GM12874 (cell line): ENCODE measurements around the gene PPIL4.

Source experiments
- TF ChIP-seq, protein P1 (sequence below): IDR thresholded peaks from 2 replicates; pipeline ENCODE4 v1.5.1; 2011; ENCODE audit warnings: low read depth, mild to moderate bottlenecking, control low read depth, low read length, moderate library complexity; ENCODE audit not compliant: insufficient read depth

Gene PPIL4

DNA sequence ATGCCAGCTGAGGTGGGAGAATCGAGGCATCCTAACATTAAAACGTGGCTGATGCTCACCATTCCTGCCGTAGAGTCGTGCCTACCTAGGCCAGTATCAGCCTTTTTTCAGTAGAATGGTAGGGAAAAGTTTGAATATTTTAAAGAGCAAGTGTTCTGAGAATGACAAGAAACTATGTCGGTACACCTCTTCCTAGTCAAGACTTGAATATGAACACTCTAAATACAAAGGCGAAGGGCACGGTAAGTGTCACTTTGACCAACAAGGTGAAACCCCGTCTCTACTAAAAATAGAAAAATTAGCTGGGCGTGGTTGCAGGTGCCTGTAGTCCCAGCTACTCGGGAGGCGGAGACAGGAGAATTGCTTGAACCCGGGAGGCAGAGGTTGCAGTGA is 21.3 kb upstream of the PPIL4 start:
- TF ChIP-seq, protein P1, sequence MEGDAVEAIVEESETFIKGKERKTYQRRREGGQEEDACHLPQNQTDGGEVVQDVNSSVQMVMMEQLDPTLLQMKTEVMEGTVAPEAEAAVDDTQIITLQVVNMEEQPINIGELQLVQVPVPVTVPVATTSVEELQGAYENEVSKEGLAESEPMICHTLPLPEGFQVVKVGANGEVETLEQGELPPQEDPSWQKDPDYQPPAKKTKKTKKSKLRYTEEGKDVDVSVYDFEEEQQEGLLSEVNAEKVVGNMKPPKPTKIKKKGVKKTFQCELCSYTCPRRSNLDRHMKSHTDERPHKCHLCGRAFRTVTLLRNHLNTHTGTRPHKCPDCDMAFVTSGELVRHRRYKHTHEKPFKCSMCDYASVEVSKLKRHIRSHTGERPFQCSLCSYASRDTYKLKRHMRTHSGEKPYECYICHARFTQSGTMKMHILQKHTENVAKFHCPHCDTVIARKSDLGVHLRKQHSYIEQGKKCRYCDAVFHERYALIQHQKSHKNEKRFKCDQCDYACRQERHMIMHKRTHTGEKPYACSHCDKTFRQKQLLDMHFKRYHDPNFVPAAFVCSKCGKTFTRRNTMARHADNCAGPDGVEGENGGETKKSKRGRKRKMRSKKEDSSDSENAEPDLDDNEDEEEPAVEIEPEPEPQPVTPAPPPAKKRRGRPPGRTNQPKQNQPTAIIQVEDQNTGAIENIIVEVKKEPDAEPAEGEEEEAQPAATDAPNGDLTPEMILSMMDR: no peak

DNA sequence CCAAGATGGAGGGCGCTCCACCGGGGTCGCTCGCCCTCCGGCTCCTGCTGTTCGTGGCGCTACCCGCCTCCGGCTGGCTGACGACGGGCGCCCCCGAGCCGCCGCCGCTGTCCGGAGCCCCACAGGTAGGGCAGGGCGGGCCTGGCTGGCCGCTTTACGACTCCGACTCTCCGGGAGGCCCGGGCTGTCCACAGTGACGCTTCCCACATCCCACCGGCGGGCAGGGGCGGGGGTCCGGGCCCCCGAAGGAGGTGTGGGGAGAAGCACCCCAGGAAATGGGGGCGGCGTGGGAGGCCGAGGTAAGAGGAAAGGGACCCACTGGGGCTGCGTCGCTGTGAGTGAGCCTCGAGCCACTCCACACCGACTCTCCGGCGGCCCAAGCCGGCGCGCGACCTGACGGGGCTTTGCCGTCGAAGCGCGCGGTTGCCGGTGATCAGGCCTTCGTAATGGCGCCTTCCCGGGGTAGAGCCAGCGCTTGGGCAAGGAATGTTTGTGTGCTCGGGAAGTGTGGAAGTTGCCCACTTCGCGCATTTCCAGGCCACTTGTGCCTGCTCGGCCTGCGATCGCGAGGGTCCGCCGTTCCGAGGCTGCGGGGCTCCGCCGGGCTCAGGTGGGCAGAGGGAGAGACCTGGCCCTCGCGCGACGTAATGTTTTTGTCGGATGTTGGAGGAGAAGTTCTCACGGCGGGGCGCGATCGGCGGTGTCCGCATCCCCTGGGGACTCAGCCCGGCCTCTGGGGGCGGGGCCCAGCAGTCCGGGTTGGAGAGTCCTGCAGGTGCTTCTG is 20.8 kb upstream of the PPIL4 start:
- TF ChIP-seq, protein P1: no peak

GRCh38 chr6:149565527-149566409 is 19.9 kb upstream of the PPIL4 start, which contains the start of gene GINM1:
Gene GINM1, plus strand, starts transcription at chr6:149566375. Its CDS starts 40 bp downstream, at chr6:149566415.
- TF ChIP-seq, protein P1: peak; percentile 79

GRCh38 chr6:149563928-149564325 is 18.1 kb upstream of the PPIL4 start:
- TF ChIP-seq, protein P1: no peak

GRCh38 chr6:149563203-149563927 is 17.5 kb upstream of the PPIL4 start:
- TF ChIP-seq, protein P1: no peak

DNA sequence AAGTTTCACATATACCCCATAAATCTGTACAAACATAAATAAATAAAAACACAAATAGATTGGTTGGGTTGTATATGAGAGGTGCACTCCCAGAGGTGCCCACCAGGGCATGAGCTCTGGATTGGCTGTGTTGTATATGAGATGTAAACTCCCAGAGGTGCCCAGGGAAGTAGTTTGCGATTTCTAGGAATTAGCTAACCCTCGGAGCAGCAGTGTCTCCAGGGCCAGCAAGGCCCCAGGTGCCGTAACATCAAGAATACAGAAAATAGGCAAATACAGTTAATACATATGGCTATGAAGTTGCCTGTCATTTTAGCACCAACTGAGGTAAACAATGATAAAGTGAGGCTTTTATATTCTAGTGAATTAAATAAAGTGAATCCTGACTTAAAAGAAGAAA is 14.9 kb upstream of the PPIL4 start:
- TF ChIP-seq, protein P1: peak; percentile 57; the same call in 1 of the 2 replicates

DNA sequence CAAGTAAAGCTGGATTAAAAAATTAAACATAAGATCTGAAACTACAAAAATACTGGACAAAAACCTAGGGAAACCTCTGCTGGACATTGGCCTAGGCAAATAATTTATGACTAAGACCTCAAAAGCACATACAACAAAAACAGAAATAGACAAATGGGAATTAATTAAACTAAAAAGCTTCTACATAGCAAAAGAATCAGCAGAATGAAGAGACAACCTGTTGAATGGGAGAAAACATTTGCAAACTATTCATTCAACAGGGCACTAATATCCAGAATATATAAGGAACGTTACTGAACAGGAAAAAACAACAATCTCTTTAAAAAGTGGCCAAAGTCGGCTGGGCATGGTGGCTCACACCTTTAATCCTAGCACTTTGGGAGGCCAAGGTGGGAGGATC is 13.5 kb upstream of the PPIL4 start:
- TF ChIP-seq, protein P1: no peak
